ENCODE measurements around the gene TTLL1.

- TF ChIP-seq GABPA (IDR thresholded peaks at IDR 0.05 in 1 of 2, conservative IDR thresholded peaks at IDR 0.05 in 1 of 2) (no peak), CTCF (IDR thresholded peaks at IDR 0.05; ENCODE audit: low read depth, low read length, missing input control) (no peak), RXRA (IDR thresholded peaks at IDR 0.05) (no peak), HNF4A (conservative IDR thresholded peaks at IDR 0.05) (no peak), SP1 (IDR thresholded peaks at IDR 0.05) (no peak), ATF3 (IDR thresholded peaks at IDR 0.05) (no peak), TAF1 (conservative IDR thresholded peaks at IDR 0.05) (no peak), REST (IDR thresholded peaks at IDR 0.05) (no peak)
These were observed 82.4 kb downstream of the TTLL1 start for GRCh38 chr22:43006753-43007152.

All from liver (tissue), 3 donors.